Measurements from ENCODE around the gene SLC24A4. TPM values are rescaled to one million over a fixed set of nuclear protein-coding genes. Genes with fewer than 3 reads are reported as not detected.
"Not testable (repeated sequence)": the region's sequence is repeated elsewhere in the genome, so short reads cannot be mapped to it uniquely, and the experiment has no call there.

Gene SLC24A4
- total and polyA plus RNA-seq, 3 donors from 2014 or later, result 3.6 to 10.6 (median 8.5) TPM

GRCh38 chr14:92400579-92401444, 77.8 kb downstream of the SLC24A4 start:
- intact Hi-C loops (cut with DNase I; ENCODE audit: low total_unique reads), result no loop called here
- Histone ChIP-seq H3K27me3 (no peaks in the 10 kb centered on the region), H3K9me3 (no peaks in the 10 kb centered on the region), H3K36me3 (ENCODE audit: low read depth, missing control alignments) (no peaks in the 10 kb centered on the region), H3K4me3 (no peak overlapping the region), H3K27ac (no peak overlapping the region), H3K4me1 (no peaks in the 10 kb centered on the region)
- DNase-seq, result no peak
- 77 to 84% methylated on average over 7 of the region's 7 CpGs for WGBS, 2 donors
- TF ChIP-seq POLR2A (IDR thresholded peaks at IDR 0.05), result no peak
- TF ChIP-seq CTCF (IDR thresholded peaks at IDR 0.05), result no peak

GRCh38 chr14:92401561-92401960, 78.6 kb downstream of the SLC24A4 start:
- TF ChIP-seq CTCF (IDR thresholded peaks at IDR 0.05) (no peak), POLR2A (IDR thresholded peaks at IDR 0.05) (no peak)
- DNase-seq, result no peak
- Histone ChIP-seq H3K36me3 (ENCODE audit: low read depth, missing control alignments) (no peaks in the 10 kb centered on the region), H3K9me3 (no peaks in the 10 kb centered on the region), H3K4me3 (no peak overlapping the region), H3K27me3 (no peaks in the 10 kb centered on the region), H3K27ac (no peak overlapping the region), H3K4me1 (no peaks in the 10 kb centered on the region)
- intact Hi-C loops (cut with DNase I; ENCODE audit: low total_unique reads), result no loop called here
- WGBS, 2 donors, result 64 to 83% methylated on average over 3 of the region's 3 CpGs

- DNase-seq; H3K9me3 ChIP-seq; intact Hi-C loops (cut with DNase I; ENCODE audit: low total_unique reads); H3K4me1 ChIP-seq; H3K27me3 ChIP-seq; H3K4me3 ChIP-seq; H3K27ac ChIP-seq; H3K36me3 ChIP-seq (ENCODE audit: low read depth, missing control alignments): not testable (repeated sequence)
- 89 to 96% methylated on average over 1 of the region's 1 CpG for WGBS, 2 donors
Observed at GRCh38 chr14:92402500-92402899, 79.5 kb downstream of the SLC24A4 start.

- 83 to 87% methylated on average over 4 of the region's 4 CpGs for WGBS, 2 donors
- intact Hi-C loops (cut with DNase I; ENCODE audit: low total_unique reads), result no loop called here
- DNase-seq, result no peak
- H3K27me3 ChIP-seq, result no peaks in the 10 kb centered on the region
- H3K9me3 ChIP-seq, result no peaks in the 10 kb centered on the region
- no peak overlapping the region for H3K27ac ChIP-seq
- no peak for TF ChIP-seq POLR2A (IDR thresholded peaks at IDR 0.05)
- no peak for TF ChIP-seq CTCF (IDR thresholded peaks at IDR 0.05)
- no peaks in the 10 kb centered on the region for H3K36me3 ChIP-seq (ENCODE audit: low read depth, missing control alignments)
- H3K4me3 ChIP-seq, result no peak overlapping the region
- no peaks in the 10 kb centered on the region for H3K4me1 ChIP-seq
Observed at GRCh38 chr14:92404018-92404417, 81.1 kb downstream of the SLC24A4 start.

GRCh38 chr14:92404421-92404820, 81.5 kb downstream of the SLC24A4 start:
- 72% methylated on average over 1 of the region's 1 CpG for WGBS, 2 donors
- intact Hi-C loops (cut with DNase I; ENCODE audit: low total_unique reads), result no loop called here
- Histone ChIP-seq H3K36me3 (ENCODE audit: low read depth, missing control alignments) (no peaks in the 10 kb centered on the region), H3K4me3 (no peak overlapping the region), H3K4me1 (no peaks in the 10 kb centered on the region), H3K27me3 (no peaks in the 10 kb centered on the region), H3K9me3 (no peaks in the 10 kb centered on the region), H3K27ac (no peak overlapping the region)
- no peak for DNase-seq
- TF ChIP-seq CTCF (IDR thresholded peaks at IDR 0.05) (no peak), POLR2A (IDR thresholded peaks at IDR 0.05) (no peak)

All from testis (tissue), 3 donors.